Tibial nerve (tissue), 3 donors: ENCODE results near the gene ANAPC2.

Source experiments
- POLR2A ChIP-seq, 2 donors: fragments of 450-650 bp; IDR thresholded peaks; one replicate each; pipeline ENCODE4 v1.6.1; 2017; ENCODE audit warnings: antibody characterized with exemption in 2 of 2, mild to moderate bottlenecking in 2 of 2, moderate library complexity in 2 of 2
- TF ChIP-seq, protein P1 (sequence below), 5 experiments: fragments of 200-600 bp in 3 of 5; fragments of 450-650 bp in 2 of 5; sonication (generic) in 3 of 5; IDR thresholded peaks; one replicate each; pipeline ENCODE4 v1.5.1; 2016 to 2019; ENCODE audit warnings: antibody characterized with exemption in 5 of 5, mild to moderate bottlenecking in 3 of 5, moderate library complexity in 2 of 5

DNA sequence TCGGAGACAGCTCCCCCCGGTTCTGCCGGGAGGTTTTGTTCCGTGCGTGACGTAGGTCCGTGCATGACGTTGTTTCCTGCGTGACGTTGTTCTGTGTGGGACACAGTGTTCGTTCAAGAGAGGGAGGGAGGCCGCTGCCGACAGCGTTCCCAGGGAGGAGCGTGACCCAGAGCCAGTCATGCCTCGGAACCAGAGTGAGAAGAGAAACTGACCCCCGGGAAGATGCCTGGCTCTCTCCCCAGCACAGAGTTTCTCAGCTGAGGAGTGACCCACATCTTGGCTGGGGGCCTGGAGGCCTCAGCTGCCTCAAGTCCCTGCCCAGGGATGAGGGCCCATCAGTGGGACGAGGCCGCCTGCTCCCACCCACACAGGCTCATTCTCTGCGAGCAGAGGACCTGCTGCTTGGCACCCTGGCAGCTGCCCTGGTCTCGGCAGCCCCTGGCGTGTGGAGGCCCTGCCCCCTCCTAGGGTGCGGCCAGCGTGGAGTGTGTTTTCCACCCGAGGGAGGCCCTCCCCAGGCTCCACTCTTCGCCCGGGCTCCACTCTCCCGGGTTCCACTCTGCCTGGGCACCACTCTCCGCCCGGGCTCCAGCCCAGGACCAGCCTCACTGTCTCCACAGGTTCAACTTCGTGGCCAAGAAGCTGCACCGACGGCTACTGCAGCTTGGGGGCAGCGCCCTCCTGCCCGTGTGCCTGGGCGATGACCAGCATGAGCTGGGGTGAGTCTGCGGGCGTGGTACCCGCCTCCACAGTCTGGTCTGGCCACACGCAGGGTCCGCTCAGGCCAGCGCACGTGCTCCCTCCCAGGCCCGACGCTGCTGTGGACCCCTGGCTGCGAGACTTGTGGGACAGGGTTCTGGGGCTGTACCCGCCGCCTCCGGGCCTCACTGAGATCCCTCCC lies 25.1 kb upstream of the ANAPC2 start:
- TF ChIP-seq, protein P1, sequence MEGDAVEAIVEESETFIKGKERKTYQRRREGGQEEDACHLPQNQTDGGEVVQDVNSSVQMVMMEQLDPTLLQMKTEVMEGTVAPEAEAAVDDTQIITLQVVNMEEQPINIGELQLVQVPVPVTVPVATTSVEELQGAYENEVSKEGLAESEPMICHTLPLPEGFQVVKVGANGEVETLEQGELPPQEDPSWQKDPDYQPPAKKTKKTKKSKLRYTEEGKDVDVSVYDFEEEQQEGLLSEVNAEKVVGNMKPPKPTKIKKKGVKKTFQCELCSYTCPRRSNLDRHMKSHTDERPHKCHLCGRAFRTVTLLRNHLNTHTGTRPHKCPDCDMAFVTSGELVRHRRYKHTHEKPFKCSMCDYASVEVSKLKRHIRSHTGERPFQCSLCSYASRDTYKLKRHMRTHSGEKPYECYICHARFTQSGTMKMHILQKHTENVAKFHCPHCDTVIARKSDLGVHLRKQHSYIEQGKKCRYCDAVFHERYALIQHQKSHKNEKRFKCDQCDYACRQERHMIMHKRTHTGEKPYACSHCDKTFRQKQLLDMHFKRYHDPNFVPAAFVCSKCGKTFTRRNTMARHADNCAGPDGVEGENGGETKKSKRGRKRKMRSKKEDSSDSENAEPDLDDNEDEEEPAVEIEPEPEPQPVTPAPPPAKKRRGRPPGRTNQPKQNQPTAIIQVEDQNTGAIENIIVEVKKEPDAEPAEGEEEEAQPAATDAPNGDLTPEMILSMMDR (IDR thresholded peaks at IDR 0.05) = no peak
- TF ChIP-seq POLR2A (IDR thresholded peaks at IDR 0.05) = no peak
